Loucy (cell line): ENCODE data around the gene FGFR2.

Experiments used
- CTCF ChIP-seq: fragments of 200-600 bp; sonication (generic); conservative IDR thresholded peaks from 2 replicates; pipeline ENCODE4 v1.5.1; 2014; ENCODE audit warnings: mild to moderate bottlenecking, antibody characterized with exemption, low read length
- EZH2phosphoT487 ChIP-seq: fragments of 200-600 bp; IDR thresholded peaks from 2 replicates; pipeline ENCODE4 v1.6.1; 2018; ENCODE audit warnings: antibody characterized with exemption, mild to moderate bottlenecking, moderate library complexity, borderline replicate concordance

- TF ChIP-seq CTCF = no peak
- no peak for TF ChIP-seq EZH2phosphoT487
Measured at GRCh38 chr10:121566755-121567154, 31.5 kb downstream of the FGFR2 start.
